ENCODE data around the gene THYN1.
"Not testable (repeated sequence)": the region's sequence is repeated elsewhere in the genome, so short reads cannot be mapped to it uniquely, and the experiment has no call there.

Gene THYN1

GRCh38 chr11:134273317-134273712 is 20.2 kb upstream of the THYN1 start:
- no peak for DNase-seq

GRCh38 chr11:134272381-134273316 is 19.5 kb upstream of the THYN1 start:
- no peak for DNase-seq

GRCh38 chr11:134271978-134272377 is 18.8 kb upstream of the THYN1 start:
- no peak for DNase-seq

- no peak for DNase-seq
Observed at GRCh38 chr11:134270250-134270714, 17.1 kb upstream of the THYN1 start.

GRCh38 chr11:134267966-134268365 is 14.8 kb upstream of the THYN1 start:
- no peak for DNase-seq

GRCh38 chr11:134267461-134267860 is 14.3 kb upstream of the THYN1 start:
- DNase-seq = no peak

GRCh38 chr11:134266841-134267251 is 13.7 kb upstream of the THYN1 start:
- no peak for DNase-seq

GRCh38 chr11:134266440-134266839 is 13.3 kb upstream of the THYN1 start:
- no peak for DNase-seq

GRCh38 chr11:134264966-134265764 is 12.0 kb upstream of the THYN1 start:
- no peak for DNase-seq

- no peak for DNase-seq
Observed at GRCh38 chr11:134261626-134262488, 8.7 kb upstream of the THYN1 start.

GRCh38 chr11:134260983-134261382 is 7.8 kb upstream of the THYN1 start:
- DNase-seq = no peak

- no peak for DNase-seq
Observed at GRCh38 chr11:134260503-134260902, 7.4 kb upstream of the THYN1 start.

- no peak for DNase-seq
Observed at GRCh38 chr11:134258577-134258976, 5.4 kb upstream of the THYN1 start.

- DNase-seq = no peak
Observed at GRCh38 chr11:134257101-134257500, 3.9 kb upstream of the THYN1 start.

- not testable (repeated sequence) for DNase-seq
Observed at GRCh38 chr11:134255184-134255561, 2.0 kb upstream of the THYN1 start.

- no peak for DNase-seq
Observed at GRCh38 chr11:134254433-134255183, 1.5 kb upstream of the THYN1 start.

- DNase-seq = peak; percentile 37
Observed at GRCh38 chr11:134252346-134253187, 585 bp downstream of the THYN1 start.

GRCh38 chr11:134250675-134251074 is 2.5 kb downstream of the THYN1 start:
- no peak for DNase-seq

GRCh38 chr11:134250246-134250645 is 2.9 kb downstream of the THYN1 start:
- no peak for DNase-seq

GRCh38 chr11:134248910-134249480 is 4.2 kb downstream of the THYN1 start:
- DNase-seq = no peak

GRCh38 chr11:134246678-134247077 is 6.5 kb downstream of the THYN1 start:
- DNase-seq = no peak
